Large intestine (tissue), 3 donors: ENCODE measurements around the gene ESR2. TPM values are rescaled to one million over a fixed set of nuclear protein-coding genes. Genes with fewer than 3 reads are reported as not detected.
"Not testable (repeated sequence)": the region's sequence is repeated elsewhere in the genome, so short reads cannot be mapped to it uniquely, and the experiment has no call there.

ENCODE experiments used
- DNase-seq, 2 donors: peaks; one replicate each; pipeline versions ENCODE4 v3.0.0 to v3.0.0-alpha.2; 2013
- H3K27ac ChIP-seq: one replicate; pipeline ENCODE4 v1.5.1; 2013; ENCODE audit warnings: low read length
- H3K27me3 ChIP-seq: 2 replicates; pipeline ENCODE4 v1.6.1; 2013; ENCODE audit warnings: low read length; ENCODE audit not compliant: control insufficient read depth, insufficient read depth
- H3K36me3 ChIP-seq: 2 replicates; pipeline ENCODE4 v1.6.1; 2013; ENCODE audit warnings: low read length; ENCODE audit not compliant: control insufficient read depth, insufficient read depth
- H3K4me1 ChIP-seq: one replicate; pipeline ENCODE4 v1.6.1; 2013; ENCODE audit warnings: low read length; ENCODE audit not compliant: control insufficient read depth, insufficient read depth
- H3K4me3 ChIP-seq: one replicate; pipeline ENCODE4 v1.5.1; 2013; ENCODE audit warnings: low read length
- H3K9me3 ChIP-seq: one replicate; pipeline ENCODE4 v1.6.1; 2013; ENCODE audit warnings: mild to moderate bottlenecking, low read depth, low read length, moderate library complexity; ENCODE audit not compliant: control insufficient read depth
- WGBS: methylation state at CpG from one replicate; pipeline ENCODE4 v1.1.5; 2013; ENCODE audit warnings: low lambda C conversion rate; ENCODE audit not compliant: insufficient coverage; 5-methylcytosine and 5-hydroxymethylcytosine counted together
- polyA plus RNA-seq: library from polyadenylated mRNA; unstranded; fragments of 120-200 nt; gene quantifications from one replicate; pipeline ENCODE4 v1.2.1, GENCODE V29; 2013

Gene ESR2
- polyA plus RNA-seq, 1 donor: 0.66 TPM

- Histone ChIP-seq H3K27me3 (no peaks in the 10 kb centered on the region), H3K36me3 (peaks cover 94% of the 10 kb centered on the region), H3K4me3 (no peak overlapping the region), H3K4me1 (no peaks in the 10 kb centered on the region), H3K27ac (no peak overlapping the region), H3K9me3 (no peaks in the 10 kb centered on the region)
- DNase-seq: no peak
- WGBS: 40% methylated on average over 1 of the region's 5 CpGs
Measured at GRCh38 chr14:64213086-64213485, 81.1 kb downstream of the ESR2 start.

GRCh38 chr14:64212666-64213065, 81.5 kb downstream of the ESR2 start:
- Histone ChIP-seq H3K4me3 (no peak overlapping the region), H3K27me3 (no peaks in the 10 kb centered on the region), H3K27ac (no peak overlapping the region), H3K9me3 (no peaks in the 10 kb centered on the region), H3K36me3 (peaks cover 94% of the 10 kb centered on the region), H3K4me1 (no peaks in the 10 kb centered on the region)
- no CpG with 5 or more reads among the region's 8 CpGs for WGBS
- no peak for DNase-seq

- not testable (repeated sequence) for H3K9me3 ChIP-seq, H3K4me3 ChIP-seq, H3K4me1 ChIP-seq, DNase-seq, H3K27ac ChIP-seq, H3K27me3 ChIP-seq
- peaks cover 79% of the 10 kb centered on the region for H3K36me3 ChIP-seq
- no CpG with 5 or more reads among the region's 6 CpGs for WGBS
Measured at GRCh38 chr14:64210912-64211311, 83.3 kb downstream of the ESR2 start.

DNA sequence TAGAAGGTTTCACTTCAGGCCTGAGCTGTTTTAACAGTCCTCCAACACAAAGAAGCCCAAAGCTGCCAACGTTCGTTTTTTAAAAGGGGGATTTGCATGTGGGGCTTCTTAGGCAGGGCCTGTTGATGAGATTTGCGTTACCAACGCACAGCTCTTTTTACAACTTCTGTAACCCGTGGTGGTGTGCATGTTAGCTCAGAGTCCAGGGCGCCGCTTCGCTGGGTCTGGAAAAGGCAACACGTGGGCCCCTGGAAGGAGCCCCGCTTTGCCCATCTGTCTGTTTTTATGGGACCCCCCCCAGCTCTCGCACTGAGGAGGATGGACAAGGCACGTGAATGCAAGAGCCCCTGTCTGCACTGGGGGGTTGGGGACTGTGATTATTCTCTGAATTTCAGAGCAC, 84.0 kb downstream of the ESR2 start:
- no peak for DNase-seq
- WGBS: no CpG with 5 or more reads among the region's 12 CpGs
- no peak overlapping the region for H3K4me3 ChIP-seq
- no peaks in the 10 kb centered on the region for H3K9me3 ChIP-seq
- no peaks in the 10 kb centered on the region for H3K27me3 ChIP-seq
- no peaks in the 10 kb centered on the region for H3K4me1 ChIP-seq
- peaks cover 74% of the 10 kb centered on the region for H3K36me3 ChIP-seq
- H3K27ac ChIP-seq: no peak overlapping the region

DNA sequence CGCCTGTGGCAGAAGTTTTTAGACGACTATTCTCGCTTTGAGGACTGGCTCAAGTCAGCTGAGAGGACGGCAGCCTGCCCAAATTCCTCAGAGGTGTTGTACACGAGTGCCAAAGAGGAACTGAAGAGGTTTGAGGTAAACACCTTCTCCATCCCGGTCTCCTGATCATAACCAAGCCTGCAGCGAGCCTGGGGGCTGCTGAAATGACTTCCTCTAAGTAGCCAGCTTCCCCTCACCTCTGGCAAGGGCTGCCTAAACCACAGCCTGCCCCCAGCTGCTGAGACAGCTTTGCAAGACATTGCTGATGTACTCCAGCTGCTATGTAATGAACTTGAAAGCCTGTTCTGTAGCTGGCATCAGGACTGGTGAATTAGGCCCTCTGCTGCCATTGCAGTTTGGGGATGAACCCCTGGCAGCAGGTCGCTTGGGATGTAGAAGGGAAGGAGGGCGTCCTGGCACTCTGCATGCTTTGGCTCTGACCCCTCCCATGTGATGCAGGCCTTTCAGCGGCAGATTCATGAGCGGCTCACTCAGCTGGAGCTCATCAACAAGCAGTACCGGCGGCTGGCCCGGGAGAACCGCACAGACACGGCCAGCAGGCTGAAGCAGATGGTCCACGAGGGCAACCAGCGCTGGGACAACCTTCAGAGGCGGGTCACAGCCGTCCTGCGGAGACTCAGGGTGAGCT, 84.6 kb downstream of the ESR2 start:
- no CpG with 5 or more reads among the region's 21 CpGs for WGBS
- no peak for DNase-seq
- Histone ChIP-seq H3K4me1 (no peaks in the 10 kb centered on the region), H3K27ac (no peak overlapping the region), H3K36me3 (peaks cover 68% of the 10 kb centered on the region), H3K27me3 (no peaks in the 10 kb centered on the region), H3K9me3 (no peaks in the 10 kb centered on the region), H3K4me3 (no peak overlapping the region)

- WGBS: no CpG with 5 or more reads among the region's 10 CpGs
- no peaks in the 10 kb centered on the region for H3K9me3 ChIP-seq
- H3K4me1 ChIP-seq: no peaks in the 10 kb centered on the region
- H3K27me3 ChIP-seq: no peaks in the 10 kb centered on the region
- H3K36me3 ChIP-seq: peaks cover 65% of the 10 kb centered on the region
- H3K4me3 ChIP-seq: no peak overlapping the region
- no peak overlapping the region for H3K27ac ChIP-seq
- no peak for DNase-seq
Measured at GRCh38 chr14:64208981-64209380, 85.2 kb downstream of the ESR2 start.

GRCh38 chr14:64208261-64208660, 85.9 kb downstream of the ESR2 start:
- no peak for DNase-seq
- no peaks in the 10 kb centered on the region for H3K4me1 ChIP-seq
- H3K27me3 ChIP-seq: no peaks in the 10 kb centered on the region
- H3K9me3 ChIP-seq: no peaks in the 10 kb centered on the region
- peaks cover 63% of the 10 kb centered on the region for H3K36me3 ChIP-seq
- H3K27ac ChIP-seq: no peak overlapping the region
- WGBS: no CpG with 5 or more reads among the region's 7 CpGs
- H3K4me3 ChIP-seq: no peak overlapping the region

- Histone ChIP-seq H3K4me1 (peaks cover 23% of the 10 kb centered on the region), H3K4me3 (no peak overlapping the region), H3K27ac (no peak overlapping the region), H3K9me3 (no peaks in the 10 kb centered on the region), H3K27me3 (no peaks in the 10 kb centered on the region), H3K36me3 (peaks cover 15% of the 10 kb centered on the region)
- WGBS: no CpG with 5 or more reads among the region's 4 CpGs
- DNase-seq: no peak
Measured at GRCh38 chr14:64203366-64204006, 90.7 kb downstream of the ESR2 start.

GRCh38 chr14:64202716-64203115, 91.5 kb downstream of the ESR2 start:
- H3K4me1 ChIP-seq: peaks cover 23% of the 10 kb centered on the region
- no peak for DNase-seq
- H3K9me3 ChIP-seq: no peaks in the 10 kb centered on the region
- 80% methylated on average over 4 of the region's 10 CpGs for WGBS
- no peak overlapping the region for H3K27ac ChIP-seq
- H3K27me3 ChIP-seq: no peaks in the 10 kb centered on the region
- H3K36me3 ChIP-seq: peaks cover 8% of the 10 kb centered on the region
- no peak overlapping the region for H3K4me3 ChIP-seq

DNA sequence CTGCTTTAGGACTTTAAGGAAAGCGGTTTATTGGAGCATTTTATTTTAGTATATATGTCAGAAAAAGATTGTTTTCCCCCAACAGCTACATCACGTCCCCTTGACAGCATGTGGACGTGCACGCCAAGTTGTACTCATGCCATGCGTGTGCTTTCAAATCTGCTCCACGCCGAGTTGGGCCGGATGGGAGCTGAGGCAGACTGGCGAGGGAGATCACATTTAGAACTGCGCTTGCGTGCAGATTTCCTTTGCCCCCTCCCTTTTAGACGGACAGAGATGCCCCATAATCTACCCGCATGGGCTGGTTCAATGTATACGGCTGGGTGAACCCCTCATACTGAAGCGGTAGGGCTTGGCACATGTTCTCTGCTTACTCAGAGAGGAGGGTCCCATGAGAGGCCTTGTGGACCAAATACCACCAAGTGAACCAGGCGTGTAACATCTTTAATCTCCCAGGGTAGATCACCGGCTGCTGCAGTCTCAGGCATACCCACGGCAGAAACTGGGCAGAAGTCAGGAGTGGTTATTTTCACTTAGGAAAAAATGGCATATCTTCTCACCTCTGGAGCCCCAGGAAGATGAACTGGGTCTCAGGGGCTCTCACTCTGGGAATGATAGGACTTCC, 92.1 kb downstream of the ESR2 start:
- Histone ChIP-seq H3K9me3 (no peaks in the 10 kb centered on the region), H3K4me3 (no peak overlapping the region), H3K27ac (no peak overlapping the region), H3K27me3 (no peaks in the 10 kb centered on the region), H3K36me3 (peaks cover 8% of the 10 kb centered on the region), H3K4me1 (peaks cover 23% of the 10 kb centered on the region)
- DNase-seq: no peak
- no CpG with 5 or more reads among the region's 18 CpGs for WGBS
